Measurements from ENCODE around the gene BACH2.
A peak's percentile ranks its signal among the peaks of the same experiment; 100 is the strongest.
"Not testable (repeated sequence)": the region's sequence is repeated elsewhere in the genome, so short reads cannot be mapped to it uniquely, and the experiment has no call there.

BACH2 gene

GRCh38 chr6:90054193-90054592 lies 242.4 kb downstream of the BACH2 start:
- DNase-seq: peak in 1 of 10 donors; percentile 48
- intact Hi-C loops (cut with DNase I): not testable (repeated sequence)

- intact Hi-C loops (cut with DNase I): no loop called here
Measured at GRCh38 chr6:90053614-90054013, 243.0 kb downstream of the BACH2 start.

GRCh38 chr6:90049295-90049694 lies 247.3 kb downstream of the BACH2 start:
- intact Hi-C loops (cut with DNase I): no loop called here
- no peak for DNase-seq

More at GRCh38 chr6:90053614-90054013, 243.0 kb downstream of the BACH2 start:
- no peak for DNase-seq

- DNase-seq: no peak
- intact Hi-C loops (cut with DNase I): no loop called here
Measured at GRCh38 chr6:90048206-90048967, 248.3 kb downstream of the BACH2 start.

GRCh38 chr6:90045535-90045934 lies 251.1 kb downstream of the BACH2 start:
- intact Hi-C loops (cut with DNase I): no loop called here
- no peak for DNase-seq

- DNase-seq: peak in 1 of 10 donors; percentile 7
- intact Hi-C loops (cut with DNase I): no loop called here
Measured at GRCh38 chr6:90044833-90045381, 251.7 kb downstream of the BACH2 start.

GRCh38 chr6:90044182-90044832 lies 252.3 kb downstream of the BACH2 start:
- intact Hi-C loops (cut with DNase I): no loop called here
- no peak for DNase-seq

GRCh38 chr6:90040931-90041330 lies 255.7 kb downstream of the BACH2 start:
- intact Hi-C loops (cut with DNase I): no loop called here

GRCh38 chr6:90039911-90040310 lies 256.7 kb downstream of the BACH2 start:
- intact Hi-C loops (cut with DNase I): no loop called here

More at GRCh38 chr6:90040931-90041330, 255.7 kb downstream of the BACH2 start:
- no peak for DNase-seq

GRCh38 chr6:90038961-90039653 lies 257.5 kb downstream of the BACH2 start:
- DNase-seq: peak in 1 of 10 donors; percentile 63
- intact Hi-C loops (cut with DNase I): no loop called here

More at GRCh38 chr6:90039911-90040310, 256.7 kb downstream of the BACH2 start:
- DNase-seq: no peak

- no peak for DNase-seq
- intact Hi-C loops (cut with DNase I): no loop called here
Measured at GRCh38 chr6:90036963-90037362, 259.7 kb downstream of the BACH2 start.

GRCh38 chr6:90035047-90035723 lies 261.5 kb downstream of the BACH2 start:
- intact Hi-C loops (cut with DNase I): no loop called here
- DNase-seq: no peak

- DNase-seq: no peak
- intact Hi-C loops (cut with DNase I): no loop called here
Measured at GRCh38 chr6:90033746-90034271, 262.8 kb downstream of the BACH2 start.

- intact Hi-C loops (cut with DNase I); DNase-seq: not testable (repeated sequence)
Measured at GRCh38 chr6:90032489-90033212, 264.0 kb downstream of the BACH2 start.

- intact Hi-C loops (cut with DNase I): no loop called here
- no peak for DNase-seq
Measured at GRCh38 chr6:90028995-90029635, 267.5 kb downstream of the BACH2 start.

- intact Hi-C loops (cut with DNase I): no loop called here
- no peak for DNase-seq
Measured at GRCh38 chr6:90028066-90028778, 268.4 kb downstream of the BACH2 start.

- DNase-seq: no peak
- intact Hi-C loops (cut with DNase I): no loop called here
Measured at GRCh38 chr6:90026216-90026615, 270.4 kb downstream of the BACH2 start.

- no peak for DNase-seq
- intact Hi-C loops (cut with DNase I): no loop called here
Measured at GRCh38 chr6:90025523-90026061, 271.1 kb downstream of the BACH2 start.
